AG09309 (cell line): ENCODE results near the gene AGAP1.

Experiments
- DNase-seq: peaks from one replicate; pipeline ENCODE4 v3.0.0-alpha.2; 2010; ENCODE audit warnings: low read depth
- H3K4me3 ChIP-seq: 2 replicates; pipeline ENCODE4 v1.5.1; 2011; ENCODE audit warnings: mild to moderate bottlenecking, low read depth, low read length, moderate library complexity; ENCODE audit not compliant: control insufficient read depth
- CTCF ChIP-seq: IDR thresholded peaks from 2 replicates; pipeline ENCODE4 v1.5.1; 2011; ENCODE audit warnings: mild to moderate bottlenecking, low read depth, low read length, inconsistent platforms; ENCODE audit not compliant: insufficient read depth, control insufficient read depth; ENCODE audit errors: missing control alignments

The AGAP1 gene

GRCh38 chr2:235952714-235953113, 458.9 kb downstream of the AGAP1 start:
- DNase-seq, result no peak
- no peak overlapping the region for H3K4me3 ChIP-seq
- TF ChIP-seq CTCF, result no peak

GRCh38 chr2:235954281-235954680, 460.4 kb downstream of the AGAP1 start:
- no peak for TF ChIP-seq CTCF
- DNase-seq, result no peak
- no peak overlapping the region for H3K4me3 ChIP-seq

GRCh38 chr2:235954888-235955480, 461.1 kb downstream of the AGAP1 start:
- no peak overlapping the region for H3K4me3 ChIP-seq
- TF ChIP-seq CTCF, result no peak
- DNase-seq, result no peak

GRCh38 chr2:235955664-235956063, 461.8 kb downstream of the AGAP1 start:
- no peak for TF ChIP-seq CTCF
- no peak for DNase-seq
- H3K4me3 ChIP-seq, result no peak overlapping the region

GRCh38 chr2:235956281-235956970, 462.6 kb downstream of the AGAP1 start:
- H3K4me3 ChIP-seq, result no peak overlapping the region
- TF ChIP-seq CTCF, result no peak
- DNase-seq, result no peak

GRCh38 chr2:235957251-235957650, 463.4 kb downstream of the AGAP1 start:
- DNase-seq, result no peak
- no peak overlapping the region for H3K4me3 ChIP-seq
- no peak for TF ChIP-seq CTCF
